CD4-positive, CD25-positive, alpha-beta regulatory T cell (primary cell): ENCODE data around the gene TRIM29. TPM values are rescaled to one million over a fixed set of nuclear protein-coding genes. Genes with fewer than 3 reads are reported as not detected.
"Not testable (repeated sequence)": the region's sequence is repeated elsewhere in the genome, so short reads cannot be mapped to it uniquely, and the experiment has no call there.

Experiments used
- ATAC-seq, 2 donors: fragments of 150-1000 bp; cut with Tn5 transposase; one replicate each; pipeline ENCODE4 v1.10.0; 2021; ENCODE audit warnings: low read depth in 2 of 2, moderate number of reproducible peaks in 2 of 2, moderate library complexity in 1 of 2
- DNase-seq, 3 donors: peaks; one replicate each; pipeline versions ENCODE4 v3.0.0 to v3.0.0-alpha.2; 2012 to 2022; ENCODE audit warnings: mixed read lengths in 1 of 3
- H3K27ac ChIP-seq: one replicate; pipeline ENCODE4 v1.7.0; 2013; ENCODE audit warnings: mild to moderate bottlenecking, low read length; ENCODE audit not compliant: insufficient read depth, poor library complexity, severe bottlenecking
- H3K27me3 ChIP-seq: one replicate; pipeline ENCODE4 v1.7.0; 2013; ENCODE audit warnings: low read length; ENCODE audit not compliant: control insufficient read depth, insufficient read depth
- H3K36me3 ChIP-seq: one replicate; pipeline ENCODE4 v1.7.0; 2013; ENCODE audit warnings: mild to moderate bottlenecking, low read length, moderate library complexity; ENCODE audit not compliant: control insufficient read depth, insufficient read depth
- H3K4me1 ChIP-seq: 2 replicates; pipeline ENCODE4 v1.7.0; 2013; ENCODE audit warnings: mild to moderate bottlenecking, low read length; ENCODE audit not compliant: insufficient read depth, control insufficient read depth, poor library complexity, severe bottlenecking
- H3K4me3 ChIP-seq: one replicate; pipeline ENCODE4 v1.7.0; 2013; ENCODE audit warnings: low read depth, mild to moderate bottlenecking, low read length, moderate library complexity
- H3K9me3 ChIP-seq, 2 experiments: 1 replicate in 1 of 2; 2 replicates in 1 of 2; pipeline ENCODE4 v1.7.0; 2013; ENCODE audit warnings: low read length in 2 of 2, mild to moderate bottlenecking in 1 of 2, moderate library complexity in 1 of 2; ENCODE audit not compliant: control insufficient read depth in 2 of 2
- H3K27ac Mint-ChIP-seq, 3 donors: one replicate each; pipeline ENCODE4 v1.8.0; 2020 to 2022; ENCODE audit warnings: mild to moderate bottlenecking in 3 of 3, mixed read lengths in 3 of 3, moderate library complexity in 2 of 3
- H3K27me3 Mint-ChIP-seq: one replicate; pipeline ENCODE4 v1.8.0; 2022; ENCODE audit warnings: mild to moderate bottlenecking, mixed read lengths
- H3K36me3 Mint-ChIP-seq: one replicate; pipeline ENCODE4 v1.8.0; 2020; ENCODE audit warnings: mixed read lengths
- H3K4me1 Mint-ChIP-seq, 4 donors: one replicate each; pipeline ENCODE4 v1.8.0; 2020 to 2022; ENCODE audit warnings: mixed read lengths in 4 of 4, mild to moderate bottlenecking in 1 of 4
- H3K4me3 Mint-ChIP-seq, 4 donors: one replicate each; pipeline ENCODE4 v1.8.0; 2020 to 2022; ENCODE audit warnings: mild to moderate bottlenecking in 4 of 4, mixed read lengths in 4 of 4, moderate library complexity in 3 of 4
- H3K9me3 Mint-ChIP-seq, 7 donors: one replicate each; pipeline ENCODE4 v1.8.0; 2020 to 2022; ENCODE audit warnings: mixed read lengths in 7 of 7, mild to moderate bottlenecking in 3 of 7, moderate library complexity in 2 of 7
- polyA plus RNA-seq, 4 donors: library from polyadenylated mRNA; unstranded; fragments of 300-500 nt; fragmentation: Illumina TruSeq; gene quantifications; one replicate each; pipeline ENCODE4 v1.2.3, GENCODE V29; 2021
- total RNA-seq: library from RNA; stranded (reverse); gene quantifications from one replicate; pipeline ENCODE4 v1.2.3, GENCODE V29; 2022

Gene TRIM29
- total and polyA plus RNA-seq, 5 donors from 2014 or later: not detected

GRCh38 chr11:120147094-120147949, 9.4 kb upstream of the TRIM29 start:
- no peak overlapping the region for H3K27ac Mint-ChIP-seq
- H3K4me1 Mint-ChIP-seq: no peaks in the 10 kb centered on the region
- no peaks in the 10 kb centered on the region for H3K36me3 Mint-ChIP-seq
- no peak overlapping the region for H3K4me3 ChIP-seq
- H3K27me3 Mint-ChIP-seq: peaks cover 34% of the 10 kb centered on the region
- H3K27me3 ChIP-seq: no peaks in the 10 kb centered on the region
- no peak overlapping the region for H3K27ac ChIP-seq
- DNase-seq (no peak), ATAC-seq (no peak)
- peaks cover 0 to 2% (median 0%) of the 10 kb centered on the region in 7 donors for H3K9me3 Mint-ChIP-seq
- no peaks in the 10 kb centered on the region for H3K9me3 ChIP-seq
- no peaks in the 10 kb centered on the region for H3K36me3 ChIP-seq
- H3K4me1 ChIP-seq: no peaks in the 10 kb centered on the region
- no peak overlapping the region for H3K4me3 Mint-ChIP-seq

GRCh38 chr11:120146413-120147093, 8.6 kb upstream of the TRIM29 start:
- Histone ChIP-seq H3K4me1 (no peaks in the 10 kb centered on the region), H3K9me3 (no peaks in the 10 kb centered on the region), H3K36me3 (no peaks in the 10 kb centered on the region), H3K4me3 (no peak overlapping the region), H3K27me3 (no peaks in the 10 kb centered on the region), H3K27ac (no peak overlapping the region)
- peaks cover 0 to 2% (median 0%) of the 10 kb centered on the region in 7 donors for H3K9me3 Mint-ChIP-seq
- ATAC-seq (no peak), DNase-seq (no peak)
- H3K4me3 Mint-ChIP-seq: no peak overlapping the region
- H3K27ac Mint-ChIP-seq: no peak overlapping the region
- peaks cover 29% of the 10 kb centered on the region for H3K27me3 Mint-ChIP-seq
- H3K36me3 Mint-ChIP-seq: no peaks in the 10 kb centered on the region
- no peaks in the 10 kb centered on the region for H3K4me1 Mint-ChIP-seq

DNA sequence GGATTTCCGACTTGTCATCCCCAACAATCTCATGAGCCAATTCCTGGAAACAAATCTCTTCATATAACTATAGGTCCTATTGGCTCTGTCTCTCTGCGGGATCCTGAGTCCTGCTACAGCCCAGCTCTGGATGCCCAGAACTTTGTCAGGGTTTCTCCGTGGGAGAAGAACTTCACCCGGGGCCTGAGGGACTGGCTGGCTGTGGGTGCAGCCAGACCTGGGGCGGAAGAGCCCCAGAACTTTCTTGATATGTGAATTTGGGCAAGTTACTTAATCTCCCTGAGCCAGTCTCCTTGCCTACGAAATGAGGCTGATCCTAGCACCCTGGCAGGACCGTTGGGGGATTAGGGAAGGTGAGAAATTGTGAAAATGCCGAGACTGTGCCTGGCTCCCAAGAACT, 6.6 kb upstream of the TRIM29 start:
- H3K27me3 Mint-ChIP-seq: peaks cover 19% of the 10 kb centered on the region
- H3K4me3 Mint-ChIP-seq: no peak overlapping the region
- ATAC-seq: no peak

GRCh38 chr11:120143472-120143871, 5.6 kb upstream of the TRIM29 start:
- ATAC-seq, H3K9me3 Mint-ChIP-seq, H3K27ac Mint-ChIP-seq, H3K27ac ChIP-seq, H3K36me3 ChIP-seq, H3K4me3 Mint-ChIP-seq, H3K4me3 ChIP-seq, H3K9me3 ChIP-seq, H3K27me3 ChIP-seq, H3K4me1 ChIP-seq, DNase-seq, H3K36me3 Mint-ChIP-seq, H3K4me1 Mint-ChIP-seq: not testable (repeated sequence)
- peaks cover 19% of the 10 kb centered on the region for H3K27me3 Mint-ChIP-seq

More for the DNA sequence above, 6.6 kb upstream of the TRIM29 start:
- Mint-ChIP-seq H3K4me1 (no peaks in the 10 kb centered on the region), H3K27ac (no peak overlapping the region), H3K9me3 (peaks cover 0 to 2% (median 0%) of the 10 kb centered on the region in 7 donors), H3K36me3 (no peaks in the 10 kb centered on the region)
- Histone ChIP-seq H3K27me3 (no peaks in the 10 kb centered on the region), H3K27ac (no peak overlapping the region), H3K36me3 (no peaks in the 10 kb centered on the region), H3K4me1 (no peaks in the 10 kb centered on the region), H3K9me3 (no peaks in the 10 kb centered on the region), H3K4me3 (no peak overlapping the region)
- DNase-seq: no peak

GRCh38 chr11:120142441-120143100, 4.7 kb upstream of the TRIM29 start:
- DNase-seq (no peak), ATAC-seq (no peak)
- no peak overlapping the region for H3K4me3 ChIP-seq
- H3K9me3 ChIP-seq: no peaks in the 10 kb centered on the region
- no peaks in the 10 kb centered on the region for H3K4me1 Mint-ChIP-seq
- no peak overlapping the region for H3K27ac Mint-ChIP-seq
- no peaks in the 10 kb centered on the region for H3K27me3 ChIP-seq
- H3K27ac ChIP-seq: no peak overlapping the region
- no peak overlapping the region for H3K4me3 Mint-ChIP-seq
- H3K9me3 Mint-ChIP-seq: no peaks in the 10 kb centered on the region
- no peaks in the 10 kb centered on the region for H3K36me3 ChIP-seq
- H3K4me1 ChIP-seq: no peaks in the 10 kb centered on the region
- H3K27me3 Mint-ChIP-seq: peaks cover 19% of the 10 kb centered on the region
- H3K36me3 Mint-ChIP-seq: no peaks in the 10 kb centered on the region

DNA sequence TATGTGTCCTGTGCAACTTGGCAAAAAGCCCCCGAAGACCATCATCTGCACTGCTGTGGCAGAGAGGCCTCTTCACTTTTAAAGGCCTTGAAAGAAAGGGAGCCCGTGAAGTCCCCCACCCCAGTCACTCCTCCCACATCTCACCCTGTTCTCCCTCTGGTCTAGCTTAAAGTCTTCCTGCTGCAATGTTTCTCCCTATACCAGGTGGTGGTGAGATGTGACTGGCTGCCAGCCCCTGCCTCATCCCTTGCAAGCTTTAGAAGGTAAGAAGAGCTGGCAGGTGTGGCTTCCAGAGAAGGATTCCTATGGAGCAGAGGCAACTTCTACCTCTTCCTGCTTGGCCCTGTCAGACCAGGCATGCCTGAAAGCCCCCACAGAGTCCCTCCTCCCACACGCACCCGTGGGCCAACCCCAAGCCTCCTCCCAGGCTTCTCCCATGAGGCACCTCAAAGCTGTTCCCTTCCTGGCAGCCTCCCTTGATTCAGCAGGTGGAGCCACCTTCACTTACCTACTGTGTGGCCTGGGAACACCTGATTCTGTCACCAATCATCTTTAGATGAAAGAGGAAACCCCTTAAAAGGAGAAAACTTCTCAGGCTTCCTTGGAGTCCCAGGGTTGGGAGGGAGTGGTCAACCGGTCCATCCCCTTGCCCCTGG, 4.0 kb upstream of the TRIM29 start:
- Mint-ChIP-seq H3K36me3 (no peaks in the 10 kb centered on the region), H3K27ac (no peak overlapping the region), H3K4me1 (no peaks in the 10 kb centered on the region), H3K9me3 (no peaks in the 10 kb centered on the region), H3K27me3 (peaks cover 19% of the 10 kb centered on the region), H3K4me3 (no peak overlapping the region)
- no peaks in the 10 kb centered on the region for H3K27me3 ChIP-seq
- no peak overlapping the region for H3K27ac ChIP-seq
- no peaks in the 10 kb centered on the region for H3K4me1 ChIP-seq
- DNase-seq: no peak
- no peak overlapping the region for H3K4me3 ChIP-seq
- ATAC-seq: no peak
- no peaks in the 10 kb centered on the region for H3K36me3 ChIP-seq
- no peaks in the 10 kb centered on the region for H3K9me3 ChIP-seq

DNA sequence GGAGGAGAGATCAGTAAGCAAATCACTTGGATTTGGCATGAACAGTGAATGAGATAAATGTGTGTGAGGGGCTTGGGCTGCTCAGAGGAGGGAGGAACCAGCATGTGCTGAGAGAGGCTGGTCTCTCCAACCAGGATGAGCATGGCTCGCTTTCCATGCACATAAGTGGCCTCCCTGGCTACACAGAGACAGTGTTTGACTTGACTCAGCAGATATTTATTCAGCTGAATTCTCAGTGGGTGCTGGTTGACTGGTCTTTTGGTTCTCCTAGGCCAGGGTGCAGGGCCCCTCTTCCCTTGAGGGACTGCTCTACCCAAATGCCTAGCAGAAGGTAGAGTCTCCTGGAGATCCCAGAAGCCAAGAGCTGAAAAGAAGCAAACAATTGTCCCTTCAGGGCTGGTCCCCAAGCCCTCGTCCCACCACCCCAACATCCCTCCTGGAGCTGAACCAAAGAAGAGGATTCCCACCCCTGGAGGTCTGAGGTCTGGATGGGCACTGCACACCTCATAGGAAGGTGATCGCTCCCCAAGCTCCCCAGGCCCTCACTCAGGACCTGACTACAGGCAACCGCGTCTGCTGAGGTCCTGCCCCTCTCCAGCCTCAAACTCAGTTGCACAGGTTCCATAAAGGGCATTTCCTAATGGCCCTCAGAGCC, 3.3 kb upstream of the TRIM29 start:
- Histone ChIP-seq H3K9me3 (no peaks in the 10 kb centered on the region), H3K36me3 (no peaks in the 10 kb centered on the region), H3K4me3 (no peak overlapping the region), H3K27ac (no peak overlapping the region), H3K4me1 (no peaks in the 10 kb centered on the region), H3K27me3 (no peaks in the 10 kb centered on the region)
- Mint-ChIP-seq H3K4me3 (no peak overlapping the region), H3K27ac (no peak overlapping the region), H3K27me3 (peaks cover 19% of the 10 kb centered on the region), H3K9me3 (no peaks in the 10 kb centered on the region), H3K4me1 (no peaks in the 10 kb centered on the region), H3K36me3 (no peaks in the 10 kb centered on the region)
- no peak for DNase-seq
- ATAC-seq: no peak
